NOMO-1 (cell line): Measurements from ENCODE around the gene HOXC9.
A peak's percentile ranks its signal among the peaks of the same experiment; 100 is the strongest.

Experiments
- DNase-seq, 2 experiments: peaks; one replicate each; lab custom pipeline; 2025; ENCODE audit not compliant: unreplicated experiment in 2 of 2; lab: John Stamatoyannopoulos, UW

The HOXC9 gene

GRCh38 chr12:54024581-54025305 lies 24.8 kb downstream of the HOXC9 start:
- DNase-seq = no peak

DNA sequence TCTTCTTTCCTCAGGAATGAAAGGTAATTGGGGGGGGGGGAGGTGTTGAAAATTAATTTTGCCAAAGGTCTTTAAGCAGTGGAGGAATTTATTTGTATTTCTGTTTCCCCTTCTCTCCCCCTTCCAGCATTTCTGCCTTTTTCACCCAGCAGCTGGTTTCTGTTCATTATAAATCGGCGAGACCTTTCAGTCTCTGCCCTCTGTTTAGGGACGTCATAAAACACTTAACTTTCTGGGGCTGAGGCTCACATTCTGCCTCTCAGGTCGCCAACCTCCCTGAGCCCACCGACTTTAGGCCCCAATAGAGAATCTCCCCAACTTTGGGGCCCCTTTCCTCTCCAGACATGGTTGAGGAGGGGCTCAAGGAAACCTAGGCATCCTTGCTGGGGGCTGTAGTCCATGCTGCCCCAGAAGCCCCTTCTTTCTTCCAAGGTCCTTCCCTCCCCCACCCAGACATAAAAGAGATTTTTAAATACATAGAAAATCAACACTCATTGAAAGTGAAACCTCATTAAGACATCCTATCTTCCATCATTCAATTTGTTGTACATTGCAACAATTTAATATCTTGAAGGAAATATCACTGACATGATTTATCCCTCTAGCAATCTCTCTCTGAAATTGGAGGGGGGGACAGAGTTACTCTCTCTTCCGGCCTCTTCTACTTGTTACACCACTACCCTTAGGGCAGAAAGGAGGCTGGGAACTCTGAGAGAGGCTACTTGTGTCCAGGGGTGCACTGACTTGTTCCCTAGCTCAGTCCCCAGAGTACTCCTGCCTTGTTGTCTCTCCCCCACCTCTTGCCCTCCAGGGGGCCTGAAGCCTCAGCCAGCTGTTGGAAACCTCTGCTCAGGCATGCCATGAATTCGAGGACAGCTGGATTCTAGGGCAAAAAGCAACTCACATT lies 25.8 kb downstream of the HOXC9 start:
- no peak for DNase-seq

DNA sequence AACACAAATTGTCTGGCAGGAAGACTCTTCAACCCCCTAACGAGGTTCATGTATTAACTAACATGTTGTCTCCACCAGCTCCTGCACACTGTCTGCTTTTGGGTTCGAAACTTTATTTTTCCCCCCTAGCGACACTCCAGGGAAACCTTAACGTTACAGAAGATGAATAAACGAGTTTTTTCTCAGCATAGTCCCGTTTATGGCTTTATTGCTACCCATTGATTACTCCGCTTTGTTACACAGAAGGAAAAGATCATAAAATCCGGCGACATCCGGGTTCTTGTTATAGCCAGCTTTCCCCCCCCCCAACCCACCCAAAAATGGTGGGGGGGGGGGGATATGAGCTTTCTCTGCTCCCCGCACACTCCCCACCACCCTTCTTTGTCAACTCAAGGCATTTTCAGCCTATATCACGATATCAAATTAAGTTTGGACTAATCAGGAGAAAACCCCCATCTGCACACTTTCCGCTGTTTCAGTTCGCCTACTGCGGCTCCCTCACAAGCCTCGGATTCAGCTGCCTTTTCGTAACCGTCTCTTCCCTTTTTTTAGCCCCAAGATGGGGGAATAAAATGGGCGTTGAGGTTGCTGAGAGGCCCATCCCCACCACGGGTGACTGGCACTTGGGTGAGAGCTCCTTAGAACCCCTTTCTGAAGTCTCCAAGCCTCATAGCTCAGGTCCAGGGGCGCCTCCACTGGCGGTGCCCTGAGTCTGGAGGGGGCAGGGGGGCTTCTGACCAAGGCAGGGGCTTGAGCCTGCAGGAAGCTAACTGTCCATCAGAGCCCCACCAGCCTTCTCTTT lies 26.9 kb downstream of the HOXC9 start:
- DNase-seq = peak; percentile 65 to 67

DNA sequence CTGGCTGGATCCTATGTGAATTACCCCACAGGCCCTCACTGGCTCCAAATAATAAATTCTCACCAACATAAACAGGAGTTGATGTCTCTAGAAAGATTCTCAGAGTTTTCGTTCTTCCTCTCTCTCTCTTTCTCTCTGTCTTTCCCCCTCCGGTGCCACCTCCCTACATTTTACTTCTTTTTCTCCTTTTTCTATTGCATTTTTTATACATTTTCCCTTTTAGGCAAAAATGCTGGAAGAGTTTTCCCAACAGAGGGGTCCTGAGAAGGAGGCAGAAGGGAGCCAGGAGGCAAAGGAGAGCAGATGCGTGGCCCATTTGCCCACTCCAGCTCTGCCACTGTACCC lies 27.5 kb downstream of the HOXC9 start:
- no peak for DNase-seq

DNA sequence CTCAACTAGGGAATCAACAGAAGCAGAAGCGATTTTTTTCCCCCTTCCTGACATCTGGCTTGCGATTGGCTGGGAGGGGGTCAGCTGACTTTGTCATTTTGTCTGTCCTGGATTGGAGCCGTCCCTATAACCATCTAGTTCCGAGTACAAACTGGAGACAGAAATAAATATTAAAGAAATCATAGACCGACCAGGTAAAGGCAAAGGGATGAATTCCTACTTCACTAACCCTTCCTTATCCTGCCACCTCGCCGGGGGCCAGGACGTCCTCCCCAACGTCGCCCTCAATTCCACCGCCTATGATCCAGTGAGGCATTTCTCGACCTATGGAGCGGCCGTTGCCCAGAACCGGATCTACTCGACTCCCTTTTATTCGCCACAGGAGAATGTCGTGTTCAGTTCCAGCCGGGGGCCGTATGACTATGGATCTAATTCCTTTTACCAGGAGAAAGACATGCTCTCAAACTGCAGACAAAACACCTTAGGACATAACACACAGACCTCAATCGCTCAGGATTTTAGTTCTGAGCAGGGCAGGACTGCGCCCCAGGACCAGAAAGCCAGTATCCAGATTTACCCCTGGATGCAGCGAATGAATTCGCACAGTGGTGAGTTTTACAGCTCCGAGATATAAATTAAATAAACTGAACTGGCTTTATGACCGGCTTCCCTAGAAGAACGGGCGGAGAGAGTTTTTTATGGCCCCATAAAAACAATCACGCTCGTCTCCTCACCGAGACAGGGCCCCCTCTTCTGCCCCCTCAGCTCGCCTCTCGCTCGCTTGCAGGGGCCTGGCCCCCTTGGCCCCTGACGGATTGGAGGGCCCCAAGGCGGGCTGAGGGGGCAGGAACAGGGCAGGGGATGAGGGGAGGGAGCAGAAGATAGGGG lies 28.6 kb downstream of the HOXC9 start, which contains the start of gene HOXC6:
Gene HOXC6 (plus strand): TSS at position 127 of the 888 bp plus-strand sequence. CDS start 82 bp downstream, at position 209.
- peak; percentile 75 to 84 for DNase-seq

DNA sequence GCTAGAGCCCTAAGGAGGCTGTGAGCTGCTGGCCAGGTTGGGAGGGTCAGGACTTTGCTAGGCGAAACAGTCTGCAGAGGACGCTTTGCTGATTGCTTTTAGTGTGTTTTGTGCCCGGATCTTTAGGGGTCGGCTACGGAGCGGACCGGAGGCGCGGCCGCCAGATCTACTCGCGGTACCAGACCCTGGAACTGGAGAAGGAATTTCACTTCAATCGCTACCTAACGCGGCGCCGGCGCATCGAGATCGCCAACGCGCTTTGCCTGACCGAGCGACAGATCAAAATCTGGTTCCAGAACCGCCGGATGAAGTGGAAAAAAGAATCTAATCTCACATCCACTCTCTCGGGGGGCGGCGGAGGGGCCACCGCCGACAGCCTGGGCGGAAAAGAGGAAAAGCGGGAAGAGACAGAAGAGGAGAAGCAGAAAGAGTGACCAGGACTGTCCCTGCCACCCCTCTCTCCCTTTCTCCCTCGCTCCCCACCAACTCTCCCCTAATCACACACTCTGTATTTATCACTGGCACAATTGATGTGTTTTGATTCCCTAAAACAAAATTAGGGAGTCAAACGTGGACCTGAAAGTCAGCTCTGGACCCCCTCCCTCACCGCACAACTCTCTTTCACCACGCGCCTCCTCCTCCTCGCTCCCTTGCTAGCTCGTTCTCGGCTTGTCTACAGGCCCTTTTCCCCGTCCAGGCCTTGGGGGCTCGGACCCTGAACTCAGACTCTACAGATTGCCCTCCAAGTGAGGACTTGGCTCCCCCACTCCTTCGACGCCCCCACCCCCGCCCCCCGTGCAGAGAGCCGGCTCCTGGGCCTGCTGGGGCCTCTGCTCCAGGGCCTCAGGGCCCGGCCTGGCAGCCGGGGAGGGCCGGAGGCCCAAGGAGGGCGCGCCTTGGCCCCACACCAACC lies 29.8 kb downstream of the HOXC9 start:
- DNase-seq = no peak

DNA sequence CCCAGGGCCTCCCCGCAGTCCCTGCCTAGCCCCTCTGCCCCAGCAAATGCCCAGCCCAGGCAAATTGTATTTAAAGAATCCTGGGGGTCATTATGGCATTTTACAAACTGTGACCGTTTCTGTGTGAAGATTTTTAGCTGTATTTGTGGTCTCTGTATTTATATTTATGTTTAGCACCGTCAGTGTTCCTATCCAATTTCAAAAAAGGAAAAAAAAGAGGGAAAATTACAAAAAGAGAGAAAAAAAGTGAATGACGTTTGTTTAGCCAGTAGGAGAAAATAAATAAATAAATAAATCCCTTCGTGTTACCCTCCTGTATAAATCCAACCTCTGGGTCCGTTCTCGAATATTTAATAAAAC lies 30.5 kb downstream of the HOXC9 start:
- no peak for DNase-seq

GRCh38 chr12:54030889-54031471 lies 31.0 kb downstream of the HOXC9 start:
- no peak for DNase-seq

DNA sequence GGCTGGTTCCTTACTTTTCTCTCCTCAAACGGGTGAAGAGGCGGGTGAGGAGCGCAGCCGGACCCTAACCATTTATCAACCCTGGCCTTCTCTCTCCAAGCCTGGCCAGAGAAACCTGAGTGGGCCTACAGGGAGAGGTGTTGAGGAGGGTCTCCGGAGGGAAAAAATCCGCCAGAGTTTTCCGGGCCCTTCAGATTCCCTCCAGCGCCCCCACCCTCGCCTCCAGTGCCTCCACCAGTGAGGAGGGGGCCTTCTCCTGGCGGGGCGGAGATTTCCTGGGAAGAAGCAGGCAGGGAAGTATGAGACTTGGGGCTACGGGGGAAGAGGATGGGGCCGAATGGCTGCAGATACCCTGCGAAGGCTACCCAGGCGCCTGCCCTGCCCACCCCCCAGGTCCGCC lies 31.5 kb downstream of the HOXC9 start:
- no peak for DNase-seq

DNA sequence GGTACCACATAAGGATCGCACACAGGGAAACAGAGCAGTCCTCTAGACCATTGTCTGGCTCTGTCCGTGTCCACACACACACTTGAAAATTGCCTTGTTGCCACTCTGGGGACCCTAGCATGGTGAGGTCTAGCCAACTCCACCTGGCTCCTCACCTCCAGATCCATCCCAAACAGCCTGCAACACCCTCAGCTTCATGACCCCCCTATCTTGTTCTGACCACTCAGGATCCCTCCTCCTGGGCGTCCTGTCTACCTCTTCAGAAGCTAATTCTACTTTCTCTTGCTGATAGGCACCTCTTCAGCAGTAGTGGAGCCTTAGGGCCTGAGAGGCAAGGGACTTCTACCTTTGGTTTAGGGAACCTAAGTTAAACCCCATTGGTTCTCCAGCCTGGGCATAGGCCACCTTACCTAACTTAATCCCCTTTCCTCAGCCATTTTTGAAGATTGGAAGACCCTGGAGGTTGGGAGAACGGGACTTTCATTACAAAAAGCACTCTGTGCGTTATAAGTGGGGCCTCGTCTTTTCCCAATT lies 32.2 kb downstream of the HOXC9 start:
- no peak for DNase-seq

- DNase-seq = peak; percentile 60 to 62
Measured at GRCh38 chr12:54032627-54033100, 32.7 kb downstream of the HOXC9 start, which contains the start of gene HOXC5. Gene HOXC5 (plus strand): TSS chr12:54033050. CDS start chr12:54033123, 73 bp downstream.

- DNase-seq = peak in 1 of 2 experiments; percentile 31
Measured at GRCh38 chr12:54033106-54033979, 33.4 kb downstream of the HOXC9 start.

GRCh38 chr12:54033980-54034784 lies 34.2 kb downstream of the HOXC9 start:
- DNase-seq = no peak

DNA sequence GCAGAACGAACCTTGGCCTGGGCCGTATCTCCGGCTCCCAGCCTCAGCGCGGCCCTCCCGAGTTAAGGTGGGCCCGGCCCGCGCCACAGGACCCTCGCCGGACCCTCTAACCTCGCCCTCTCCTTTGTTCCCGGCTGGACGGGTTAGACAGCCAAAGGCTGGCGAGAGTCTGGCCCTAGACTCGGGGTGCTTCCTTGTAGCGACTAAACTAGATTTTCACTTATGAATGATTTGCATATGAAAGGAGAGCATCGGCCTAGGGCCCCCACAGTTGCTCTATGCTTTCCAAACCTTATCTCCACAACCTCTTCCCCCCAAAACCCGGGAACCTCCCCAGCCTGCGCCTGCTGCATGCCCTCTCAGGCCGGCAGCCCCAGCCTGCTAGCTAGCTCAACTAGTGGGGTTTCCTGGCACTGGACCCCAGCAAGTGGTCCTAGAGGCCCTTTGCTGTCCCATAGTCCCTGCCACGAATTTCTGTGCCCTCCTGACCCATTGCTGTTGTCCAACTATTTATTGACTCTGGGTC lies 34.9 kb downstream of the HOXC9 start:
- DNase-seq = no peak

GRCh38 chr12:54035568-54036264 lies 35.8 kb downstream of the HOXC9 start:
- no peak for DNase-seq
